ENCODE measurements around the gene PYDC2.
"Not testable (repeated sequence)": the region's sequence is repeated elsewhere in the genome, so short reads cannot be mapped to it uniquely, and the experiment has no call there.

Gene PYDC2

DNA sequence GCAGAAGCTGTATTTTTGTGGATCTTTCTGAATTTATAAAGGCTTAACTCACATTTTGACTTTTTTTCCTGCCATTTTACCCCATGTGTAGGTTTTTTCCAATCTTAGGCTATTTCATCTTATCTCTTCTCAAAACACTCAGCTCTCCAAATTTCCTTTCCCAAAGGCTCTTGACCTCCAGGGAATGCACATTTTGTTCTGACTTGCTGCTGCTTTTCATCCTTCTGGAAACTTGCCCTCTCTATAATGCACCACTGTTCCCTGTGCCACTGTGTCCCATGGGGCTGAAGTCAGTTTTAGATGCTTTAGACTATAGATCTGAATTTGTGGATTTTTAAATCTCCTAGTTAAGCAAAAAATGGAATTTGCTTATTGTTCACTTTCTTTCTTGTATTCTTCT, 9.1 kb downstream of the PYDC2 start:
- Histone ChIP-seq H3K4me2 (ENCODE audit: low read depth, low read length) (no peak overlapping the region), H3K27ac (ENCODE audit: low read length) (no peak overlapping the region), H4K20me1 (ENCODE audit: insufficient read depth, low read length) (no peaks in the 10 kb centered on the region), H3F3A (ENCODE audit: insufficient read depth, low read length) (no peaks in the 10 kb centered on the region), H2AFZ (ENCODE audit: low read length) (no peak overlapping the region), H3K9me2 (replicated peaks; ENCODE audit: insufficient read depth, low read length) (no peaks in the 10 kb centered on the region), H3K4me1 (ENCODE audit: low read length) (no peaks in the 10 kb centered on the region), H3K79me2 (ENCODE audit: low read length) (no peaks in the 10 kb centered on the region), H3K4me3 (ENCODE audit: low read length) (no peak overlapping the region), H3K9ac (ENCODE audit: low read length) (no peak overlapping the region), H3K27me3 (replicated peaks; ENCODE audit: insufficient read depth, low read length) (no peaks in the 10 kb centered on the region), H3K9me3 (replicated peaks; ENCODE audit: insufficient read depth, low read length) (no peaks in the 10 kb centered on the region), H3K36me3 (replicated peaks; ENCODE audit: insufficient read depth, low read length) (no peaks in the 10 kb centered on the region)
- TF ChIP-seq, protein P1, sequence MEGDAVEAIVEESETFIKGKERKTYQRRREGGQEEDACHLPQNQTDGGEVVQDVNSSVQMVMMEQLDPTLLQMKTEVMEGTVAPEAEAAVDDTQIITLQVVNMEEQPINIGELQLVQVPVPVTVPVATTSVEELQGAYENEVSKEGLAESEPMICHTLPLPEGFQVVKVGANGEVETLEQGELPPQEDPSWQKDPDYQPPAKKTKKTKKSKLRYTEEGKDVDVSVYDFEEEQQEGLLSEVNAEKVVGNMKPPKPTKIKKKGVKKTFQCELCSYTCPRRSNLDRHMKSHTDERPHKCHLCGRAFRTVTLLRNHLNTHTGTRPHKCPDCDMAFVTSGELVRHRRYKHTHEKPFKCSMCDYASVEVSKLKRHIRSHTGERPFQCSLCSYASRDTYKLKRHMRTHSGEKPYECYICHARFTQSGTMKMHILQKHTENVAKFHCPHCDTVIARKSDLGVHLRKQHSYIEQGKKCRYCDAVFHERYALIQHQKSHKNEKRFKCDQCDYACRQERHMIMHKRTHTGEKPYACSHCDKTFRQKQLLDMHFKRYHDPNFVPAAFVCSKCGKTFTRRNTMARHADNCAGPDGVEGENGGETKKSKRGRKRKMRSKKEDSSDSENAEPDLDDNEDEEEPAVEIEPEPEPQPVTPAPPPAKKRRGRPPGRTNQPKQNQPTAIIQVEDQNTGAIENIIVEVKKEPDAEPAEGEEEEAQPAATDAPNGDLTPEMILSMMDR (IDR thresholded peaks at IDR 0.05; ENCODE audit: low read length): no peak
- TF ChIP-seq EZH2phosphoT487 (IDR thresholded peaks at IDR 0.05; ENCODE audit: low read length): no peak
- TF ChIP-seq EZH2 (optimal IDR thresholded peaks at IDR 0.05; ENCODE audit: low read depth, low read length): no peak
- DNase-seq: no peak

DNA sequence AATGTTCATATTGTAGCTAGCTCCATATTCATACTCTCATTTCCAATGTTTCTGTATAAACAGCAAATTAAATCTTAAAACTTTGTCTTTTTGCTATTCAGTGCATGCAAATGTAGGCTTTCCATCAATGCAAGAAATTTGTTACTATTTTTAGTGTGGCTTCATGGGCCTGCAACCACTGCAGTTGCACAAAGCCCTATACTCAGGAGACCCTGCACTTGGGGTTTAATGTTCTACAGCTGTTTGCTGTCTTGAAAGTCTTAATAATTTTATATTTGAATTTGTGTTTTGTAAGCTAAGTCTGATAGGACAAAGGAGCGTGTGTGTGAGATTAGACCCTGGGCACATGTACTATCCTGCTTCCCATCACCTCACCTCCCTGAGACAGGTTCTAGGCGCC, 9.6 kb downstream of the PYDC2 start:
- H3K4me2 ChIP-seq (ENCODE audit: low read depth, low read length): no peak overlapping the region
- no peaks in the 10 kb centered on the region for H3K27me3 ChIP-seq (replicated peaks; ENCODE audit: insufficient read depth, low read length)
- H3K9me3 ChIP-seq (replicated peaks; ENCODE audit: insufficient read depth, low read length): no peaks in the 10 kb centered on the region
- no peak overlapping the region for H3K4me3 ChIP-seq (ENCODE audit: low read length)
- H3F3A ChIP-seq (ENCODE audit: insufficient read depth, low read length): no peaks in the 10 kb centered on the region
- H3K9me2 ChIP-seq (replicated peaks; ENCODE audit: insufficient read depth, low read length): no peaks in the 10 kb centered on the region
- no peaks in the 10 kb centered on the region for H4K20me1 ChIP-seq (ENCODE audit: insufficient read depth, low read length)
- DNase-seq: no peak
- no peak overlapping the region for H3K27ac ChIP-seq (ENCODE audit: low read length)
- H3K79me2 ChIP-seq (ENCODE audit: low read length): no peaks in the 10 kb centered on the region
- no peak overlapping the region for H2AFZ ChIP-seq (ENCODE audit: low read length)
- H3K4me1 ChIP-seq (ENCODE audit: low read length): no peaks in the 10 kb centered on the region
- no peak overlapping the region for H3K9ac ChIP-seq (ENCODE audit: low read length)
- no peaks in the 10 kb centered on the region for H3K36me3 ChIP-seq (replicated peaks; ENCODE audit: insufficient read depth, low read length)
- TF ChIP-seq EZH2phosphoT487 (IDR thresholded peaks at IDR 0.05; ENCODE audit: low read length) (no peak), EZH2 (optimal IDR thresholded peaks at IDR 0.05; ENCODE audit: low read depth, low read length) (no peak)
- TF ChIP-seq, protein P1 (IDR thresholded peaks at IDR 0.05; ENCODE audit: low read length): no peak

DNA sequence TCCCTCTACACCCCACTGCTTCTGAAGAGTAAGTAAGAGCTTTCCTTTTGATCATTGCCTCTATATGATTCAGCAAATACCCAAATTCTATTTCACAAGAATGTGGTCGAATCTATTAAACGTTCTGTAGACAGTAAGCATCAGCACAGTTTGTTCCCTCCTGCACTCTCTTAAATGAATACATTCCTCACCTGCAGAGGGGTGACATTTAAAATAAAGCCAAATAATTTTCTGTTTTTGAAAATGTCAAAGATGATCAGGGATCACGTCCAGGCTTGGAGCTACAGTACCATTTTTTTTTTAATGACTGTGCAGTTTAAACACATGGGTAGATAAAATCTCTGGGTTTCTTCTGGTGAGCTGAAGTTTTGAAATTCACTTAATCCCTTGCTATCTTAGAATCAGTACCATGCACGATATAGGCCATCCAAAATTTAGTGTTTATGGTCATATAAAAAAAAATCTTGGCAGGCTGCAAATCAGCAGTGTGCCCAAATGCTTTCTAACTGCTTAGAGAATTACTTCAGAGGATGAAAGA, 12.8 kb downstream of the PYDC2 start:
- Histone ChIP-seq H3K27me3 (replicated peaks; ENCODE audit: insufficient read depth, low read length) (no peaks in the 10 kb centered on the region), H3K9me3 (replicated peaks; ENCODE audit: insufficient read depth, low read length) (no peaks in the 10 kb centered on the region), H3K79me2 (ENCODE audit: low read length) (no peaks in the 10 kb centered on the region), H3K4me2 (ENCODE audit: low read depth, low read length) (no peak overlapping the region), H3F3A (ENCODE audit: insufficient read depth, low read length) (no peaks in the 10 kb centered on the region), H3K27ac (ENCODE audit: low read length) (no peak overlapping the region), H3K4me3 (ENCODE audit: low read length) (no peak overlapping the region), H3K4me1 (ENCODE audit: low read length) (no peaks in the 10 kb centered on the region), H3K36me3 (replicated peaks; ENCODE audit: insufficient read depth, low read length) (no peaks in the 10 kb centered on the region), H2AFZ (ENCODE audit: low read length) (no peak overlapping the region), H3K9ac (ENCODE audit: low read length) (no peak overlapping the region), H4K20me1 (ENCODE audit: insufficient read depth, low read length) (no peaks in the 10 kb centered on the region), H3K9me2 (replicated peaks; ENCODE audit: insufficient read depth, low read length) (no peaks in the 10 kb centered on the region)
- TF ChIP-seq EZH2phosphoT487 (IDR thresholded peaks at IDR 0.05; ENCODE audit: low read length): no peak
- no peak for DNase-seq

DNA sequence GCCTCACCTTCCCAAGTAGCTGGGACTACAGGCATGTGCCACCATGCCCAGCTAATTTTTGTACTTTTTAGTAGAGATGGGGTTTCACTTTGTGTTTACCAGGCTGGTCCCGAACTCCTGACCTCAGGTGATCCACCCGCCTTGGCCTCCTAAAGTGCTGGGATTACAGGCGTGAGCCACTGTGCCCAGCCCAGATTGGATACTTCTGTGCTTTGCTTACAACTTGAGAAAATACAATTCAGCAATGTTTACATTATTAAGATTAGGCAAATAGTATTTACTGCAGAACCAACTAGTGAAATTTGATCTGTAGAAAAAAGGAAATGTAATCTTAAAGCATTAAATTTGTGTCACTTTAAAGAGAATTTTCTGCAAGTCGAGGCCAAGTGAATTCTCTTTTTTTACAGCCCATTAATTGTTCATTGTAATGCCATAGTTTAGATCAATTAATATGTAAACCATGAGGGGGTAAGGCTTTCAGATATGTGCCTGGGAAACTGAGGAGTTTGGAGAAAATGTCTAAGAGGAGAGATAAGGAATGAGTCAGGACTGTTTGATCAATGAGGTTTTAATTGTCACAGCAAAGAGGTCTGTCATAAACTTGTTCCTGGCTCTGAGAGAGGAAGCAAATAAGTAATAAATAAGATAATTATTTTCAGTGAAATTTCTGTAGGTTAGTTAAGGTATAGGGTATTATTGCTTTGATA, 15.3 kb downstream of the PYDC2 start:
- Histone ChIP-seq H3K79me2 (ENCODE audit: low read length) (no peaks in the 10 kb centered on the region), H3K9ac (ENCODE audit: low read length) (no peak overlapping the region), H3K36me3 (replicated peaks; ENCODE audit: insufficient read depth, low read length) (no peaks in the 10 kb centered on the region), H3K4me2 (ENCODE audit: low read depth, low read length) (no peak overlapping the region), H3K4me1 (ENCODE audit: low read length) (no peaks in the 10 kb centered on the region), H3K9me2 (replicated peaks; ENCODE audit: insufficient read depth, low read length) (0 out of 2 replicates have a peak, but pooled peaks cover 3% of the 10 kb centered on the region), H3K27ac (ENCODE audit: low read length) (no peak overlapping the region), H2AFZ (ENCODE audit: low read length) (no peak overlapping the region), H4K20me1 (ENCODE audit: insufficient read depth, low read length) (no peaks in the 10 kb centered on the region), H3K9me3 (replicated peaks; ENCODE audit: insufficient read depth, low read length) (no peaks in the 10 kb centered on the region), H3K27me3 (replicated peaks; ENCODE audit: insufficient read depth, low read length) (no peaks in the 10 kb centered on the region), H3F3A (ENCODE audit: insufficient read depth, low read length) (no peaks in the 10 kb centered on the region), H3K4me3 (ENCODE audit: low read length) (no peak overlapping the region)
- TF ChIP-seq, protein P1 (IDR thresholded peaks at IDR 0.05; ENCODE audit: low read length): no peak
- no peak for TF ChIP-seq EZH2phosphoT487 (IDR thresholded peaks at IDR 0.05; ENCODE audit: low read length)
- TF ChIP-seq EZH2 (optimal IDR thresholded peaks at IDR 0.05; ENCODE audit: low read depth, low read length): no peak
- DNase-seq: no peak

DNA sequence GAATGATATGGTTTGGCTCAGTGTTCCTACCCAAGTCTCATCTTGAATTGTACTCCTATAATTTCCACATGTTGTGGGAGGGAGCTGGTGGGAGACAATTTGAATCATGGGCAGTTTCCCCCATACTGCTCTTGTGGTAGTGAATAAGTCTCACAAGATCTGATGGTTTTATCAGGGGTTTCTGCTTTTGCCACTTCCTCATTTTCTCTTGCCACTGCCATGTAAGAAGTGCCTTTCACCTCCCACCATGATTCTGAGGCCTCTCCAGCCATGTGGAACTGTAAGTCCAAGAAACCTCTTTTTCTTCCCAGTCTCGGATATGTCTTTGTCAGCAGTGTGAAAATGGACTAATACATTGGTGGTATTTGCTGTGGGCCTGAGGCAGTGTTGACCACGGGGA, 23.0 kb downstream of the PYDC2 start:
- not testable (repeated sequence) for H3K9me2 ChIP-seq (replicated peaks; ENCODE audit: insufficient read depth, low read length); H3K9ac ChIP-seq (ENCODE audit: low read length); H3K79me2 ChIP-seq (ENCODE audit: low read length); H3K36me3 ChIP-seq (replicated peaks; ENCODE audit: insufficient read depth, low read length); H3K27ac ChIP-seq (ENCODE audit: low read length); H3K4me1 ChIP-seq (ENCODE audit: low read length); H3K4me3 ChIP-seq (ENCODE audit: low read length); H2AFZ ChIP-seq (ENCODE audit: low read length); H3F3A ChIP-seq (ENCODE audit: insufficient read depth, low read length); H3K27me3 ChIP-seq (replicated peaks; ENCODE audit: insufficient read depth, low read length); H3K9me3 ChIP-seq (replicated peaks; ENCODE audit: insufficient read depth, low read length); H3K4me2 ChIP-seq (ENCODE audit: low read depth, low read length); DNase-seq; H4K20me1 ChIP-seq (ENCODE audit: insufficient read depth, low read length)

Measured in MM.1S (cell line).